HG03571 (cell line): Measurements from ENCODE around the gene SYCE1.
"Not testable (repeated sequence)": the region's sequence is repeated elsewhere in the genome, so short reads cannot be mapped to it uniquely, and the experiment has no call there.

ENCODE experiments used
- ATAC-seq: cut with Tn5 transposase; IDR thresholded peaks from one replicate; pipeline ENCODE4 v1.9.1; 2021; ENCODE audit not compliant: unreplicated experiment

The SYCE1 gene

GRCh38 chr10:133559216-133559615, 6.2 kb downstream of the SYCE1 start:
- ATAC-seq: no peak

- ATAC-seq: no peak
Measured at GRCh38 chr10:133557381-133557780, 8.0 kb downstream of the SYCE1 start.

- no peak for ATAC-seq
Measured at GRCh38 chr10:133555521-133555920, 9.9 kb downstream of the SYCE1 start.

GRCh38 chr10:133554600-133554999, 10.8 kb downstream of the SYCE1 start:
- no peak for ATAC-seq

GRCh38 chr10:133544506-133544905, 20.9 kb downstream of the SYCE1 start:
- ATAC-seq: no peak

GRCh38 chr10:133541441-133541975, 23.9 kb downstream of the SYCE1 start:
- ATAC-seq: not testable (repeated sequence)

GRCh38 chr10:133537546-133538545, 27.5 kb downstream of the SYCE1 start:
- ATAC-seq: no peak

GRCh38 chr10:133536198-133536597, 29.2 kb downstream of the SYCE1 start:
- no peak for ATAC-seq

GRCh38 chr10:133534417-133534816, 31.0 kb downstream of the SYCE1 start:
- no peak for ATAC-seq

GRCh38 chr10:133532871-133533270, 32.5 kb downstream of the SYCE1 start:
- no peak for ATAC-seq

GRCh38 chr10:133530506-133530905, 34.9 kb downstream of the SYCE1 start:
- ATAC-seq: no peak

- no peak for ATAC-seq
Measured at GRCh38 chr10:133529576-133529946, 35.8 kb downstream of the SYCE1 start.

- ATAC-seq: no peak
Measured at GRCh38 chr10:133528845-133529575, 36.4 kb downstream of the SYCE1 start.

GRCh38 chr10:133528296-133528844, 37.0 kb downstream of the SYCE1 start:
- ATAC-seq: no peak

GRCh38 chr10:133527771-133528271, 37.6 kb downstream of the SYCE1 start:
- no peak for ATAC-seq

- ATAC-seq: no peak
Measured at GRCh38 chr10:133526957-133527588, 38.3 kb downstream of the SYCE1 start, which contains the start of gene CYP2E1. TSS of gene CYP2E1 (plus strand) at chr10:133527363. CDS start at chr10:133527396, 33 bp downstream.

GRCh38 chr10:133525444-133525843, 39.9 kb downstream of the SYCE1 start:
- ATAC-seq: no peak

GRCh38 chr10:133523631-133524203, 41.7 kb downstream of the SYCE1 start:
- no peak for ATAC-seq

GRCh38 chr10:133520193-133520738, 45.1 kb downstream of the SYCE1 start:
- peak; percentile 92 for ATAC-seq

GRCh38 chr10:133518517-133518916, 46.9 kb downstream of the SYCE1 start:
- not testable (repeated sequence) for ATAC-seq
